Measurements from ENCODE around the gene RAB3C.
"Not testable (repeated sequence)": the region's sequence is repeated elsewhere in the genome, so short reads cannot be mapped to it uniquely, and the experiment has no call there.

Gene RAB3C

DNA sequence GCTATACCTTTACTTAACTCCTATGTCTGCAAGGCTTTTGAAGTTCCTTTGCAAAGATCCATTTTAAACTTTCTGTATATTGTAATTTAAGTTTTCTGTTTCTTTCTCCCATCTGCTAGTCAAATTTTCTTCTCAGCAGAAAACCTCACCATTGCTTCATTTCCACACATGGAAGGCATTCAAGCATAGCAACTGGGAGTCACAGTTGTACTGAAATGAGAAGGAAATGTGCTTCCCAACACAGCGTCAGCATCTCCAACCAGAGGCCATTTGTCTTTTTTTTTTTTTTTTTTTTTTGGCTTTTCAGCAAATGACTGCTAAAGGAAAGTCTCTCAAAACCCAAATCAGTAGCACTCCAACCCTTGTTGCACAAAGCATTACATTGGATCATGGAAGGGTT lies 92.5 kb downstream of the RAB3C start:
- no peak for DNase-seq (ENCODE audit: low read depth in 2 of 2)

DNA sequence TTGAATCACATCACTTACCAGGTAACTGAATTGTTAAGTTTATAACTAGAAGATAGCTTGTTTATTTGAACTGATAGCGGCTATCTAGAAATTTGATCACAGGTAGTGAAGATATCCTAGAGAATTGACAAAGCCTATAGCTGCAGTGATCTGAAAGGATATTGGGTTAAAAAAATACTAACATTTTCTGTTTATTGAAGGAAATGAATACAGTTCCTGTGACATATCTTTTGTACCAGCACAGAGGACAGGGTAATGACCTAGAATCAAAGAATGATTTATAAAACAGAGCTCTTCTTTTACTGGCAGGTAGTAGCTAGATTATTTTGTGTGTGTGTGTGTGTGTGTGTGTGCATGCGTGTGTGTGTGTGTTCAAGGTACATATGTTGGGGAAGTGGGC lies 94.8 kb downstream of the RAB3C start:
- no peak for DNase-seq (ENCODE audit: low read depth in 2 of 2)

DNA sequence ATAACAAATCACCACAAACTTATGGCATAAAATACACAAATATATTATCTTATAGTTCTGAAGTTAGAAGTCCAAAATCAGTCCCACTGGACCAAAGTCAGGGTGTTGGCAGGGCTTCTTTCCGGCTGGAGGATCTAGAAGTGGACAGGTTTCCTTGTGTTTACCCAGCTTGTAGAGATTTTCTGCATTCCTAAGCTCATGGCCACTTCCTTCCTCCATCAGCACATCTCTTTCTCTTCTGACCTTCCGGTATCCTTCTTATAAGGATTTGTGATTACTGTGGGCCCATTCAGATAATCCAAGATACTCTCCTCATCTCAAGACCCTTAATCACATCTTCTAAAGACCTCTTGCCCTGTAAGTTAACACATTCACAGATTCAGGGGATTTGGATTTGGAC lies 97.6 kb downstream of the RAB3C start:
- no peak for DNase-seq (ENCODE audit: low read depth in 2 of 2)

DNA sequence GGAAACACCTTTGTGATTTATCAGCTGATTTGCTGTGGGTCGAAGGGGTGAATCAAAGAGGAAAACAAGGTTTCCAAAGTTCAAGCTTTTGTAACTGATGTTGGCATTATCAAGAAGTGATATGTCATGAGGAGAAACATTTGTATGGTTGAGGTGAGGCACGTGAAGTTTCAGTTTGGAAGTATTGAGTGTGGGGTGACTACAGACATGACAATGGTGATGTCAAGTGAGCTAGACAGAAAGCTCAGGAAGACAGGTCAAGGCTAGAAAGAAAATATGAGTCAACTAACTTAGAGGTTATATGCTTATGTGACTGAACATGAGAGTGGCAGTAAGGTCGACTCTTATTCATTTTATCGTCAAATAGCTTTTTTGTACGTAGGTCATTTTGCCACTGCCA lies 99.1 kb downstream of the RAB3C start:
- no peak for DNase-seq (ENCODE audit: low read depth in 2 of 2)

DNA sequence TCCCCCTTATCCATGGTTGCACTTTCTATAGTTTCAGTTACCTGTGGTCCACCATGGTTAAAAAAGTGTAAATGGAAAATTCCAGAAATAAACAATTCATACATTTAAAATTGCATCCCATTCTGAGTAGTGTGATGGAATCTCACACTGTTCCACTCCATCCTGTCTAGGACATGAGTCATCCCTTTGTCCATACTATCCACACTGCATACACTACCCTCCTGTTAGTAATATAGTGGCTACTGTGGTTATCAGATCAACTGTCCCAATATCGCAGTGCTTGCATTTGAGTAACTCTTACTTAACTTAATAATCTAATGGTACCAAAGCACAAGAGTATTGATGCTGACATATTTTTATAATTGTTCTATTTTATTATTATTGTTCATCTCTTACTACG lies 100.7 kb downstream of the RAB3C start:
- no peak for DNase-seq (ENCODE audit: low read depth in 2 of 2)

DNA sequence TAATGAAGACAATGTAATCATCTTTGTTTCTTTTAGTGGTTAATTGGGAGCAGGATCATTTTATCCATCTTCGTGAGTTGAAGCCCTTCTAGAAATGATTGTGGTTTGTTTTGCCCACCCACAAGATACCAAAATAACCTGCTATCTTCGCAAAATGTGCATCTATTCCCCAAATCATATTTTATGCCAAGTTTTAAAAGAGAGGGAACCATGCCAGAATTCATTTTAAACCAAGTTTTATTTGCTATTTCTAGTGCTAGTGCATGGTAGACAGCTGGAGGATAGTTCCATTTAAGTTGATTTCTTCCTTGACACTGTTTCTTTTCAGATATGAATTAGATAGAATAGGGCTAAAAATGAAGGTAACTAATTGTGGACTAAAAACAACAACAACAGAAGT lies 104.2 kb downstream of the RAB3C start:
- no peak for DNase-seq (ENCODE audit: low read depth in 2 of 2)

DNA sequence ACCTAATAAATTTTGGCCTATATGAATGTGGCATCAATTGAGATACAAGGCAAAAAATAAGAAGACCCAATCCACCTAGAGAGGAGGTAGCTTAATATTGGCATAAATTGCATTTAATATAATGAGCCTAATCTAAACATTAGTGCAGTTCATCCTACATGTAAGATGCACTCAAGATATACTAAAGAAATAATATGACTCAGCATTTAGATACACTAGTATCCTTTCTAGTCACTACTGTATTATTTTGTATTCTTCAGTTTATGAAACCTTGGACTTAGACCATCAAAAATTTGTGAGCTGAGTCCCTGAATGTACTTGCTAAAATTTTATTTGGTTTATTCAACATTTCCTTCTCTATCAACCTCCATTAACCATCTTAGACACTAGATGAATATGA lies 104.7 kb downstream of the RAB3C start:
- DNase-seq (ENCODE audit: low read depth in 2 of 2), result no peak

DNA sequence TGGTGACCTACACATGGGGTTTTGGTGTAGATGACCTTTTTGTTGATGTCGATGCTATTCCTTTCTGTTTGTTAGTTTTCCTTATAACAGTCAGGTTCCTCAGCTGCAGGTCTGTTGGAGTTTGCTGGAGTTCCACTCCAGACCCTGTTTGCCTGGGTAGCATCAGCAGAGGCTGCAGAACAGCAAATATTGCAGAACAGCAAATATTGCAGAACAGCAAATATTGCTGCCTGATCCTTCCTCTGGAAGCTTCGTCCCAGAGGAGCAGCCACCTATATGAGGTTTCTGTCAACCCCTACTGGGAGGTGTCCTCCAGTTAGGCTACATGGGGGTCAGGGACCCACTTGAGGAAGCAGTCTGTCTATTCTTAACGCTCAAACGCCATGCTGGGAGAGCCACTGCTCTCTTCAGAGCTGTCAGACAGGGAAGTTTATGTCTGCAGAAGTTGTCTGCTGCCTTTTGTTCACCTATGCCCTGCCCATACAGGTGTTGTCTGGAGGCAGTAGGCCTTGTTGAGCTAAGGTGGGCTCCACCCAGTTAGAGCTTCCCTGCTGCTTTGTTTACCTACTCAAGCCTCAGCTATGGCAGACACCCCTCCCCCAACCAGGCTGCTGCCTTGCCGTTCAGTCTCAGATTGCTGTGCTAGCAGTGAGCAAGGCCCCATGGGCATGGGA lies 116.3 kb downstream of the RAB3C start:
- DNase-seq (ENCODE audit: low read depth in 2 of 2), result not testable (repeated sequence)

DNA sequence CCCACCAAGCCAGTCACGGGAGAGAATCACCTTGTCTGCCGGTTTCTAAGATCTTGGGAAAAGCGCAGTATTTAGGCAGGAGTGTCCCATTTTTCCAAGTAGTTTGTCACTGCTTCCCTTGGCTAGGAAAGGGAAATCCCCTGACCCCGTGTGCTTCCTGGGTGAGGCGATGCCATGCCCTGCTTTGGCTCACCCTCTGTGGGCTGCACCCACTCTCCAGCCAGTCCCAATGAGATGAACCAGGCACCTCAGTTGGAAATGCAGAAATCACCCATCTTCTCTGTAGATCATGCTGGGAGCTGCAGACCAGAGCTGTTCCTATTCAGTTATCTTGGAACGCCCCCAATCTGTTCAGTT lies 116.9 kb downstream of the RAB3C start:
- DNase-seq (ENCODE audit: low read depth in 2 of 2), result no peak

DNA sequence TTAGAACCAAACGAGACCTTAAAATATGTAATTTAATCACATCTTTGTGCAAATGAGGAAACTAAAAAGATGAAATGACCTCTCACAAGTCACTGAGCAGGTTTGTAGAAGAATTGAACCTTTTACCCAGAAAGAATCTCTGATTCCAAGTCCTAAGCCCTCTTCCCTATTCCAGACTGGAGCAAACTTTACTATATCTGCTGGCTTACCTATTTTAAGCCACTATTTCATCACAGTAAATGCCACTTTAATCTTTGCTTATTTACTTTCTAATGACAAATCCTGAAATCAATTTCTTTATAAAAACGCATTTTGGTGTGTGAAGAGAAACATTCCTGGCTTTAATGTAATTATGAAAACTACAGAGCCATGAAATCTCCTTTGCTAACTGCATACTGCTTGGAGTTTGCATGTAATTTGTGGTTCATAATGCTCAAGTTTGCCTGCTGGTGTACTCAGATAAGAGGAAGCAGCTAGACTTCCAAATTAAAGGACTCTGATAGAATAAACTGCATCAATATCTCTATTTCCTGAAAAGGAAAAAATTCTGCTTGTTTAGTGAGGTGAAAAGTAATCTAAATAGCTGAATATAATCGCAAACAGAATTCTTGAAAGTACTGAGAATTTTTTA lies 121.2 kb downstream of the RAB3C start:
- no peak for DNase-seq (ENCODE audit: low read depth in 2 of 2)

DNA sequence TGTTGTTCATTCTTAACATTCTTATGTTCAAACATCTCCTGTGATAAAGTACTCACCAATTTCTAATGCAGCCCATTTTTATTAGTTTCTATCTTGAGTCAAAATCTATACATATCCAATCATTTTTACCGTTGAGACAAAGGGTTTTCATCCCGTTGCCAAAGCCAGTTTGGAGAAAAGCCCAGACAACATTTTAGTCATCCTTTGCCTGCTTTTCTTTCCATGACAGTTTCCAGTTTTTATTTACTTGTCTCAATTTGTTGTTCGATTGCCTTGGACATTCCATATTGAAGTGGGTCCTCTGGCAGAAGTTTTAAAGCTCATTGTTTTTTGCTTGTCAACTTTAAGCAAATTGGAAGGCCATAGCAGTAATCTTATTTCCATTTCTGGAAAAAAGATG lies 123.9 kb downstream of the RAB3C start:
- DNase-seq (ENCODE audit: low read depth in 2 of 2), result no peak

DNA sequence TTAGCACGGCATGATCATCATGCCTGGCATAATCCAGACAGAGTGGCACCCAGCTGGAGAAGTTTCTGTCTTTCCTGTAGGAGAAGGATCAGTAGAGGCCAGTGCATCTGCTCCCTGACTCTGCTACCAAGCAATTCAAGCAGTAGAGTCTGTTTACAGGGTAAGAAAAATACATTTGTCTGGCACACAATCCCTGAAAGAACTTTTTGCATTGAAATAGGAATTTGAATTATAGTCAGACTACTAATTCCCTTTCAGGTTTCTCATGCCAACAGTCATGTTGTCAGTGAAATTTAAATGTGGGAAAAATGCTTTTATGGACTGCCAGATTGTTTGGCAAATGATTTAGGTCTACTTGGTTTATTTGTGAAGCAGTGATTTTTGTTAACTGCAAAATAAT lies 125.6 kb downstream of the RAB3C start:
- DNase-seq (ENCODE audit: low read depth in 2 of 2), result no peak

DNA sequence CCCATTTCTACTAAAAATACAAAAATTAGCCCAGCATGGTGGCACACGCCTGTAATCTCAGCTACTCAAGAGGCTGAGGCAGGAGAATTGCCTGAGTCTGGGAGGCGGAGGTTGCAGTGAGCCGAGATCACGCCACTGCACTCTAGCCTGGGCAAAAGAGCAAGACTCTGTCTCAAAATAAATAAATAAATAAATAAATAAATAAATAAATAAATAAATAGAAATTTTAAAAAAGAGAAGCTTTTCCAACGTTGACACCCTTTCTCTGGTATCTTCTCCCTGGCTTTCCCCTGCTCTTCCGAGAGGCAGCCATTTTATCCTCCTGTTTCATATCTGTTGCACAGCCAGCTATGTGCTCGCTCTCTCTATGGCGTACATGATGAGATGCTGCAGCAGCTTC lies 127.5 kb downstream of the RAB3C start:
- DNase-seq (ENCODE audit: low read depth in 2 of 2), result not testable (repeated sequence)

DNA sequence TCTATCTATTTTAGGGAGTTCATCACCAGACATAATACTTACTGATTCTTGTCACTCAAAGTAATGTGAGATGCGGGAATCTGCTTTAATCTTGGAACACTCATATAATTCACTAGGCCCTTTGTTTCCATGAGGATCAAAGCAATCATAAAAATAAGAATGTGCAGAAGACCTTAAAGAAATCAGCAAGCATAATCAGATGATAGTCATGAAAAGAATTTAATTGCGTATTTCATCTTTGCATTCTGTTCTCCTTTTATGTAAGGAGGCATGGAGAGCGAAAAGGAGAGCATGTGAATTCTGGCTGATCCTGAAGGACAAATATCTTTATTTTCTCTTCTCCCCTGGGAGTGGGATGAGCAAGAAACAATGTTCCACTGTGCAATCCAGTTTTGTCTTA lies 128.0 kb downstream of the RAB3C start:
- no peak for DNase-seq (ENCODE audit: low read depth in 2 of 2)

DNA sequence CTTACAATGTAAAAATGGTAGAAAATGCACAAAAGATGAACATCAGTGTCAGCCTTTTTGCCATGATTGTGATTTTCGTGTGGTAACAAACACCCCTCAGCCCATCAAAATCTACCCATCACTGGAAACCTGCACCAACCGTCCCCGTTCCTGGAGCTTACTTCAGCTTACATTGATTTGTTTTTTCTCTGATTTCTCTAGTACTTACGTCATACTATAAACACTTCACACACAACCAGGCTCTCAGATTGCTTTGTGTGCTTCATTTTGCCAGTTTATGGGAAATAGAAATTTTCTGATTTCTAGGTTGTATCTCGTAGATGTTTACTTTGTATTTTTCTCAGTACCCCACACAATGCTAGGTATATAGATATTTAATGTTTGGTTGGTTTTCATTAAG lies 129.1 kb downstream of the RAB3C start:
- DNase-seq (ENCODE audit: low read depth in 2 of 2), result no peak

DNA sequence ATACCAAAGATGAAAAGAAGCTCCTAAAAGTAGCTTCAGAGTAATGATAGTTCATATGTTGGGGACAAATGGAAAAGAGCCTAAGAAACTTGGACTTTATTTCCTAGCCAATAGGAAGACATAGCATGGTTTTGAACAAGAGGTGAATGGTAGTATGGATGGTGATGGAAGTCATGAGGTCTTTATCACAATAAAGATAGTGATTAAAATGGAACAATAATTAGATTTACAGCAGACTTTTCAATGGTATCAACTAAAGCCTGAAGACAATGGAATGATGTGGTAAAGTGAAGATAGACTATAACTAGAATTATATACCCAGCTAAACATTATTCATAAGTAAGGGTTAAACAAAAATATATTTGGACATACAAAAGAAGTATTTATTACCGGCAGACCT lies 131.2 kb downstream of the RAB3C start:
- no peak for DNase-seq (ENCODE audit: low read depth in 2 of 2)

DNA sequence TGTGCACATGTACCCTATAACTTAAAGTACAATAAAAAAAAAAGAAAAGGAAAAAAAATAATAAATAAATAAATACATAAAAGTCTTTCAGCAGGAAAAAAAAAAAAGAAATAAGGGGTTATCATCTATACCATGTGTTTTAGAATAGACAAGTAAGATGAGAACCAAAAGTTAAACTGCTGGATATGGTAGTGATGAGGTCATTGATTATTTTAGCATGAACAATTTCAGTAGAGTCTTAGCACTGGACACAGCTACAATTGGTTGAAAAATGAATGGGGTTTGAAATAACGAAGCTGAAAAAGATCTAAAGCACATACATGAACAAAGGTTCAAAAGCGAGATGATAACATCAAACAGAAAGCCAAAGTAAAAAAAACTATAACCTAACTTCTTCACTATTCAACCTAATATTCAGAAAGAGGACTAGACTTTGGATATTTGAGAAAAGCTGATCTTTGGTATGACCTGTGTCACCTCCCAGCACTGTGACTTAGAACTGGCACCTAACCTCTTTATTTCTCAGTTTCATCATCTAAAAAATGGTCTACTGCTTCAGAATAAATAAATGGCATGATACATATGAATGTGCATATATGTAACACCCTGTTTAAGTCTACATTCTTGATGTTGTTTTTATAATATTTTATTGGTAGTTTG lies 133.3 kb downstream of the RAB3C start:
- DNase-seq (ENCODE audit: low read depth in 2 of 2), result no peak

DNA sequence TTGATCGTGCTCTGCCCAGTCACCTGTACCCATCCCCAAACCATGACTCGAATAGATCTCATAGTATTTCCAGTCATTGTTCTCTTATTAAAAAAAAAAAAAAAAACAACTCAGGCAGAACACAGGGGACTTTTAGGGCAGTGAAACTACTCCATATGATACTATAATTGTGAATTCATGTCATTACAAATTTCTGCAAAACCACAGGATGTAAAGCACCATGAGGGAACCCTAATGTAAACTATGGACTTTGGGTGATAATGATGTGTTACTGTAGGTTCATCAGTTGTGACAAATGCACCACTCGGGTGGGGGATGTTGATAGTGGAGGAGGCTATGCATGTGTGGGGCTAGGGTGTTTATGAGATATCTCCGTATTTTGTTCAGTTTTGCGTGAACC lies 133.8 kb downstream of the RAB3C start:
- DNase-seq (ENCODE audit: low read depth in 2 of 2), result no peak

DNA sequence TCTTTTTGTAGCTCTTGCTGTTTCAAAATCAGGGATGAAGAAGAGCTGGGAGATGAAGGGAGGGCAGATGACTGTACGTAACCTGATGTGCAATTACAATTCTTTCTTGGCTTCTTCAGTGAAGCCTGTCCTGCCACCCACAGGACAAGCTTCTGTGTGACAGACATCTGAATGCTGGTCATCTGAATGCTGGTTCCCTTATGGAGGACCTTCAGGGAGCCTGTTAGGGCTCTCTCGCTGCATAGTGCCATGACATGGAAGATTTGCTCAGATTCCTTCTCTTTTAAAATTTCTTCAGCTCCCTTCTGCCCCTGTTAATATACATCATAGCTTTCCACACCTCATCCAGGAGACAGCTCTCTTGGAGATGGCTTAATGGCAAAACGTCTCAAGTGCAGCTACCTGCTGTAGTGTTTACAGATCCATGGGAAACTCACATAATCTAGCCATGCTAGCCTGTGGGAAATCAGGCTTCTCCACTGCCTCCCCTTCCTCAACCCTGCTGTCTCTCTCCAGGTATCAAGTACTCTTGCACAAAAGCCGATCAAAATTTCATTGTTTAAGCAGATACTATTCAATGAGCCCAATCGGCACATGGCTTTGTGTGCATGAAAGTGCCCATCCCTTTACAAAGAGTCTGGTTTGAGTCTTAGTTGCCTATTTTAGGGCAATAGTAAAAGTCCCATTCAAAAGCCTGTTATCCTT lies 134.6 kb downstream of the RAB3C start:
- DNase-seq (ENCODE audit: low read depth in 2 of 2), result no peak

DNA sequence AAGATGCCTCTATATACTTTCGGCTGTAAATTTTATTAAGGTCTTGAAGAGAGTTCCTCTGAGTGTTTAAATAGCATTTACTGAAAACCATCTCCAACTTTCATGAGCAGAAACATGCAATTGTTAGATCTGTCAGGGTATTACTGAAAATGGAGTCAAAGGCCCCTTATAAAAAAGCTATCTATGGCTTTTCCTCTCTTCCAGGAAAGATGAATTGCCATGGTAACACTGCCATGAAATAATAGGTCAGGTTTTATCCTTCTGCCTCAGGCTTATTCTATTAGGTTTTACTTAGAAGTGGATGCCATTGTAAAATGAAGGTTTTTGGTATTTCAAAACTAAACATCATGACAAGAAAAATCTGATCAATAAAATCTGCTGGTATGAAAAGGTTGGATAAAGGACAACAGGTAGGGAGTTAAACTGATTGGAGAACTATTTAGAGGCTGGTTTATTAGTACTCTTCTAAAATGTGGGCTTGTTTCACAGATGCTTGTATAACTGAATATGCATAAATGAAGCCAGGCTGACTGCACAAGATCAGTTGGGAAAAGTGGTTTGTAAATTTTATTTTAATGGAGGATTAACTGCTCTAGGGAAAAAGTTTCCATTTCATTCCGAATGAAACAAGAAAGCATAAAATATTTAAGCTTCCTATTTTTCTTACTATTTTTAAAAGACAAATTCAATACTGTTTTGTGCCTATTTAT lies 135.5 kb downstream of the RAB3C start:
- DNase-seq (ENCODE audit: low read depth in 2 of 2), result no peak

DNA sequence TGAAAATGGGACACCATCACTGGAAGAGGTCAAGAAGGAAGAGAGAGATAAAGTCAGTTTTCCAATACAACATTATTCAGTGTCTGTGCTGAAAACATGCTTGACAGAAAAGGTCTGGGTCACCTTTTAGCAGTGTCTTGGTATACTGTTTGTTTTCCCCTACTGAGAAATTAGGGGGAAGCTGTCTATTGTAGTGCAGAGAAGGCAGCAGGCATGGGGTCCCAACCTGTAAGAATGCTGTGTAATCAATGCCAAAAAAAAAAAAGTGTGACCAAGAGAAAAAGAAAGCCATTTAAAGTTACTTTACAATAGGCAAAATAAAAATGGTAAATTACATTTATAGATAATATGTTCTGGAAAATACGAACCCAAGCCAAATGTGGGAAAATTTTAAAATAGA lies 139.3 kb downstream of the RAB3C start:
- no peak for DNase-seq (ENCODE audit: low read depth in 2 of 2)

DNA sequence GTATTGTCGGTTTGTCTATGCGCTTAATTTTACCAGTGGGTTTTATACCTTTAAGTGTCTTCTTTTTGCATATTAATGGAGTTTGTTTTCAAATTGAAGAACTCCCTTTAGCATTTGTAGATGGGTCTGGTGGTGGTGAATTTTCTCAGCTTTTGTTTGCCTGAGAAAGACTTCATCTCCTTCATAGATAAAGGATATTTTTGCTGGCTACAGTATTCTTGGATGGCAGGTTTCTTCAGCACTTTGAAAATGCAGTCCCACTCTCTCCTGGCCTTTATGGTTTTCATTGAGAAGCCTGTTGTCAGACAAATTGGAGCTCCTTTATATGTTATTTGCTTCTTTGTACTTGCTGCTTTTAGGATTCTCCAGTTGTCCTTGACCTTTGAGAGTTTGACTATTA lies 142.1 kb downstream of the RAB3C start:
- DNase-seq (ENCODE audit: low read depth in 2 of 2), result no peak
